HG03280 (cell line): ENCODE data around the gene CHD5.

Experiments
- ATAC-seq: cut with Tn5 transposase; IDR thresholded peaks from one replicate; pipeline ENCODE4 v1.9.1; 2021; ENCODE audit warnings: mild to moderate bottlenecking, moderate library complexity; ENCODE audit not compliant: unreplicated experiment

CHD5 gene

GRCh38 chr1:6175411-6175828 lies 4.7 kb downstream of the CHD5 start:
- no peak for ATAC-seq

GRCh38 chr1:6174621-6175410 lies 5.3 kb downstream of the CHD5 start:
- ATAC-seq, result no peak

- ATAC-seq, result no peak
Measured at GRCh38 chr1:6172549-6172948, 7.6 kb downstream of the CHD5 start.

GRCh38 chr1:6171548-6172124 lies 8.5 kb downstream of the CHD5 start:
- ATAC-seq, result no peak

- no peak for ATAC-seq
Measured at GRCh38 chr1:6170742-6171201, 9.3 kb downstream of the CHD5 start.

GRCh38 chr1:6170116-6170741 lies 9.9 kb downstream of the CHD5 start:
- ATAC-seq, result no peak

- ATAC-seq, result no peak
Measured at GRCh38 chr1:6168947-6169586, 11.1 kb downstream of the CHD5 start.

- no peak for ATAC-seq
Measured at GRCh38 chr1:6167391-6168303, 12.5 kb downstream of the CHD5 start.

- no peak for ATAC-seq
Measured at GRCh38 chr1:6166655-6167390, 13.3 kb downstream of the CHD5 start.

GRCh38 chr1:6166221-6166620 lies 13.9 kb downstream of the CHD5 start:
- no peak for ATAC-seq

GRCh38 chr1:6165441-6165985 lies 14.6 kb downstream of the CHD5 start:
- no peak for ATAC-seq

GRCh38 chr1:6165027-6165426 lies 15.1 kb downstream of the CHD5 start:
- ATAC-seq, result no peak

- ATAC-seq, result no peak
Measured at GRCh38 chr1:6163973-6164617, 16.0 kb downstream of the CHD5 start.

- ATAC-seq, result no peak
Measured at GRCh38 chr1:6163191-6163972, 16.7 kb downstream of the CHD5 start.

- ATAC-seq, result no peak
Measured at GRCh38 chr1:6162773-6163172, 17.3 kb downstream of the CHD5 start.

- ATAC-seq, result no peak
Measured at GRCh38 chr1:6162341-6162740, 17.8 kb downstream of the CHD5 start.

GRCh38 chr1:6158181-6158580 lies 21.9 kb downstream of the CHD5 start:
- ATAC-seq, result no peak

- ATAC-seq, result no peak
Measured at GRCh38 chr1:6157528-6158174, 22.5 kb downstream of the CHD5 start.
